NCI-H1417 treated with DMSO at 0.1 percent for 48 hours (cell line): ENCODE results near the gene SQSTM1.

Source experiments
- DNase-seq: peaks from one replicate; lab custom pipeline; 2025; lab: John Stamatoyannopoulos, UW

Gene SQSTM1

DNA sequence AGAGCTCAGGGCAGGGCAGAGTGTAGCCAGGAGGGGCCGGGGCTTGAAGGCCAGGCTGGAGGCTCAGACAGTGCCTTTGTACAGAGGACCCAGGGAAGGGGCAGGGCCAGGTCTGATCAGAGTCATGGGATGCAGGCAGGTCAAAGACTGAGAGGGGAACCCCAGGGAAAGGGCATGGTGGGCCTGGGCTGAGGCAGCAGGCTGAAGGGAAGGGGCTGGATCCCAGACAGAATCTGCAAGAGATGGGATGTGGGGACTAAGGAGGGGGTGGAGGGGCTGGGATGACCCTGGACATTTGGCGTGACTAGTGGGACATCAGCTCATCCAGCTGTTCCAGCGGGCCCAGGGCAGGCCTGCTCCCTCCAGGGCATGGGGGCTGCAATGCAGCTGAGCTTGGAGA is 53.4 kb downstream of the SQSTM1 start:
- DNase-seq, result no peak

DNA sequence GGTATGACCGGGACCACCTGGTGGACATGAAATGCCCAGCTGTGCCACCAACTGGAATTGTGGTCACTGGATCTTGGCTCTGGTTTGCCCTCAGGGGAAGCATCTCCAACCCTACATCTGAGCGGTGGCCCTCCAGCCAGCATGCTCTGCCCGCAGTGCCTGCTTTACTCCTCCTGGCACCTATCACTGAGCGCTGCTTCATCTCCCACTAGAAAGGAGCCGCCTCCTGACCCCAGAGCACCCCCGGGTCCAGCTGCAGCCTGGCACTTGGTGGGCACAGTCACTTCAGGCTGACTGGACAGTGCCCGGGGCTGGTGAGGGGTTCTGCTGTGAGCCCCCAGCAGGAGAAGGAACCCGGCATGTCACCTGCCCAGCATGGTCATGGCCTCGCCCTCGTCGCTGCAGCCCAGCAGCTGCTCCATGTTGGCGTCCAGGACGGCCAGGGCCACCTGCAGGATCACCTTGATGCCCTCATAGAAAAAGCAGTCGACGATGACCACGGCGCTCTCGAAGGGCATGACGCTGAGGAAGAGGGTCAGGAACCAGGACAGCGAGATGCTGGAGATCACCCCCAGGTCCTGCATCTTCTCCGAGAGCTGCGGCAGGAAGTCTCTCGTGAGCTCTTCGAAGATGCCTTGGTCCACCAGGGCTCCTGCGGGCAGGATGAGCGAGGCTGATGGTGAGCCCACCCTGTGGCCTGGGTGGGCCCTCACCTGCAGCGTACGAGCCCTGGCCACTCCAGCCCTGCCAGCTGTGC is 54.0 kb downstream of the SQSTM1 start:
- no peak for DNase-seq

DNA sequence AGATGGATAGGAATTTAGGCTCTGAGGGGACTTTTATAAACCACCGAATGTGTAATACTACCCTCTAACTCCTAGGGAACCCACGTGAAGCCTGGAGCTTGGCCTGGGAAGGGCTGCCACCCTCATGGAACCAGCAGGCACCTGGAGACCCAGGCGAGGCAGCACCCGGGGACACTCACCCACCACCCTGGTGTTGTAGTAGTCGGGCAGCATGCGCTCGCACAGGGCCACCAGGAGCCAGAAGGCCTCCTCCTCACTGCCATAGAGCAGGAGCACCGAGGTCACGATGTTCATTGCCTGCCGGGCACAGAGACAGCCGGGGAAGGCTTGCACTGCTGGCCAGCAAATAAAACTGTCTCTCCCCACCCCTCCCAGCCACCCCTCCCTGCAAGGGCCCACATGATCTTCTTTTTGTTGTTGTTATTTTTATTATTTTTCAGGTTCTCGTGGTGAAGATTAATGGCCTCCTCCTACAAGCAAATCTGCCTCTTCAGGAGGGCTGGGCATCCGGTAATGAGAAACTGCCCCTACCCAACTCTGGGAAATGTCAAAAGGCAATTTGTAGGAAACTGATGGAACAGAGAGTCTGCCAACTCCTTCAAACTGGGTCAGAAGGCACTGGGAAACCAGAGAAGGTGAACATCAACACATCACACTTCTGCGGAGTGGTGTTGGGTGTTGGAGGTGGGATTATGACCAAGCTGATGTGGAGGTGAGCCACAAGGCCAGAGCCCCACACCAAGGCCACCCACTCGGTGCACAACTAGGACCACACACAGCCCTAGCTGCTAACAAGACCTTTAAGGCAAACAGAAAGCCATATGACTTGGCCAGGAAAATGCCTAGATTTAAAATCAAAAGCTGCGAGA is 55.3 kb downstream of the SQSTM1 start:
- DNase-seq, result no peak

DNA sequence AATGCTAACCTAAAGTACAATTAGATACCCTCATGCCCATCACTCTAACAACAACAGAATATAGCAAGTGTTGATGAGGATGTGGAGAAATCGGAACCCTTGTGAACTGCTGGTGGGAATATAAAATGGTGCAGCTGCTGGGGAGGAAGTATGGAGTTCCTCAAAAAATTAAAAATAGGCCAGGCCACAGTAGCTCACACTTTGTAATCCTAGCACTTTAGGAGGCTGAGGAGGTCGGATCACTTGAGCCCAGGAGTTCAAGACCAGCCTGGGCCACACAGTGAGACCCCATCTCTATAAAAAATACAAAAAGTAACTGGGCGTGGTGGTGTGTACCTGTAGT is 55.9 kb downstream of the SQSTM1 start:
- no peak for DNase-seq

DNA sequence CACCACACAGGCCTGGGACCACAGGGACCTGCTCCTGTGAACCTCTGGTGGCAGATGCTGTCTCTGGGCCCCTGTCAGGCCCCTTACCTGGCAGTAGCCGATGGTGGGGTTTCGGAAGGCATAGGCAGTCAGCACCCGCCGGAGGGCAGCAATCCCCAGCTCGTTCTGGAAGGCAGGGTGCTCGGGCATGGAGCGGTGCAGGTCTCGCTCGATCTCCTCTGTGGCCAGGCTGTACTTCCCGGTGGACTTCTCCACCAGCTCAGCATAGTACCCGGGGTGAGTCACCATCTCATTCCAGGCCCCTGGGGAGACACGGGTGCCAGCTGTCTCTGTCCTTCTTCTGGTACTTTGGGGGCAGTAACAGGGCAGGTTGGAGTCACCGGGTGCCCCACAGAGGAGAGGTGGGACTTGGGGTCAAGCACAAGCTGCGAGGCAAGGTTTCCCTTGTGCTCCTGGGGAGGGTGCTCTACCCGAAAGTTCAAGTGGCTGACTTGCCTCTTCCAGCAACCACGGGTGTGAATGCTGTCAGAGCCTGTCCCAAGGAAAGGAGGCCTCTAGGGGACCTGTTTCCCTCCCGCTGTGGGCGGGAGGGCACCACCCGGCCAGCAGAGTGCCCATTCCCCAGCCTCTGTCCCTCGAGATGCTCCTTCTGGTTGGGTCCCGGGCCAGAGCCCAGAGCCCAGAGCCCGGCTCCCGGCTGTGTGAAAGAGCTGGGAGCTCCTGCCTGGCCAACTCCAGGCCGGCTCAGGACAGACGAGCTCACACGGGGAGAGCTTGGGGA is 57.7 kb downstream of the SQSTM1 start:
- DNase-seq, result no peak

DNA sequence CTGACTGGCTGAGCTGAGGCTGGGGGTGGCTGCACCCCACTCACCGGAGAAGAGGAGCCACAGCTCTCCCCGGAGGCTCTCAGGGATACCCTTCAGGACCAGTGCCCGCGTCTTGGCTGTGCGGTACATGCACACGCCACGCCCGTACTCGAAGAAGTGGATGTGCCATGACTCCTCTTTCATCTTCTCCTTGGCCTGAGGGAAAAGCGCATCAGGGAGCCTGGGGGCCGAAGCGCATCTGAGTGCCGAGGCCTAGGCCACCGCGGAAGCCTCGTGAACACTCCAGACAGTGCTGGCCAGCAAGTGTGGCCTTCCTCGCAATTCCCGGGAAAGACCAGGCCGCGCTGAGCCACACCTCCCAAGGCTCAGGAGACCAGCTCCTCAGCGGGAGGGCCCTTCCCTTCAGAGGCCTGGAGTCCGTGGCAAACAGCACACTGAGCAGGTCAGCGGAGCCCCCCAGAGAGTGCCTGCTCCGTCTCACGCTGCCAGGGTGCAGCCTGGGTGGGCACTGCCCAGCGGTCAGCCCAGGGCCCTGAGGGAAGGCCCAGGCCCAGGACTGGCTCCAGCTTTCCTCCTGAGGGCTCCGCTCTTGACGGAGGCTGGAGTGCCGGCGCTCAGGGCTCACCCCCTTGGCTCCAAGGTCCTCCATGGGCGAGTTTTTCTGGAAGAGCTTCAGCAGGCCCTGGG is 58.4 kb downstream of the SQSTM1 start:
- no peak for DNase-seq

DNA sequence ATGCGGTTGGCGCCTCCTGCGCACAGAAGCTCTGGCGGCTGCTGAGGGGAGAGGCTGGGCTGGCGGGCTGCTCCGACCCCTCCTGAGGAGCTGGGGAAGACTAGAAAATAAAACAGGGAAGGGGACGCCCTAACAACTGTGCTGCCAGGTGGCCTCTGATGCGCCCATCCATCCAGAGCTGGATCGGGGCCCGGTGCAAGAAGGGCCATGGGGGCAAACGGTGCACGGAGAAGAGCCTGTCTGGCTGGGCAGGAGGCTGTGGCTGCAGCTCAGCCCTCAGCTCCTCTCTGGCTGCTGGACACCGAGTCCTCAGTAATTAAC is 58.9 kb downstream of the SQSTM1 start:
- DNase-seq, result no peak

DNA sequence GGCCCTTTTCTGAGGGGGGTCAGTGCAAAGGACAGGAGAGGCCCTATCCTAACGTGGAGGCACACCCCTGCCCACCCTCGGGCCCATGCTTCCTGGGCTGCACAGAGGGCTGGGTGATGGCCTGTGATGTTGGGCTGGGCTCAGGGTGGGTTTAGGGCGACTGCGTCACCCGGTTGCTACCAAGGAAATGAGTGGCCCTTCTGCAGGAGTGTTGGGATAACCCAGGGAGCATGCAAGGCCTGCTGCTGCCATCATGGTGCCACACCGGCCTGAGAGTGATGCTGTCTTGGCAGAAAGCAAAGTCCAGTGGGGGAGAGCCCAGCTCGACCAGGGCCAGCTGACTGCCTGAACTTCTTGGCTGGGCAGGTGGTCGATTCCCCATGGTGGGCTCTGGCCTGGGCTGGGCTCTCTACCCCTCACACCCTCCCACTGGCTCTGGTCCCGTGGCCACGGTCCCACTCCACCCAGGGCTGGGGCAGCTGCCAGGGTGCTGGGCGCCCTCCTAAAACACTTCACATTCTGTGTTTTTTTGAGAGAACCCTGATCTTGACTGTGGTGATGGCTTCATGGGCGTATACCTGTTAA is 59.5 kb downstream of the SQSTM1 start:
- no peak for DNase-seq

DNA sequence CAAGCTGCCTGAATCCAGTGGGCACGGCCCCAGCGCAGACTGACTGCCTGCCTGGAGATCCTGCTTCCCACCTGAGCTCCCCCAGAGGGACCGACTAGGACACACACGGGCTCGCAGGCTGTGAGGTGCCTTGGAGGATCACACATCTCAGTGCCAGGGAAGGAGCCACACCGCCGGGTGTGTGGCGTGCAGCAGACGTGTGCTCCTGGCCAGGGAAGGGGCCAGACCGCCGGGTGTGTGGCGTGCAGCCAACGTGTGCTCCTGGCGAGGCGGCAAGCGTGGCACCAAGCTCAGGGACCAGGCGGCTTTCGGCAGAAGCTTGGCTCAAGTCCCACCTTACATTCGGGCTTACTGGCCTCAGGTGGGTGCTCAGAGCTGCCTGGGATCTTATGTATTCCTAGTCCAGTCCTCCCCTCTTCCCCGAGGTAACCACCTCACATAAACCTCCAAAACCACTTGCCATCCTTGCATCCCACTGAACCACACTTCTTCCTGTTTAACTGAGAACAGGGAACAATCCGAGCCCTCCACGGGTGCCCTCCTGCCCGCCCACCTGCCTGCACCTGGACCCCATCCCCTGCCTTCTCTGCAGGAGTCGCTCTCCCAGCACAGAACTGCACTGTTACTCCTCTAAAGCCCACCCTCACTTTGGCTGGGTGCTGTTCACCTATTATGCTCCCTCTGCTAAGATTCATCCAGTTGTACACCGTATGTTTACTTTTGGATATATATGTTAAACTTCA is 60.3 kb downstream of the SQSTM1 start:
- DNase-seq, result no peak

DNA sequence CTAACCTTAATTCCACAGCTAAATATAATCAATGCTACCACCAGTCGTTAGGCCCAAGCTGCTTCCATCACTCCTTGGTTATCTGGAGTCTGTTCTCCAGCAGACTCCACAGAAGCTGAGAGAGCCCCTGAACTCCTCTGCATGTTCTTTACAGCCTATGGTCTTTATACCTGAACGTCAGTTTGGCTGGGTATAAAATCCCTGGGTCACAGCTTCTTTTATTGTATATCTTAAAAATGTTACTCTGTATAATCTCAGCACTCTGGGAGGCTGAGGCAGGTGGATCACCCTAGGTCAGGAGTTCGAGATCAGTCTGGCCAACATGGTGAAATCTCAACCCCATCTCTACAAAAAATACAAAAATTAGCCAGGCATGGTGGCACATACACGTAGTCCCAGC is 61.6 kb downstream of the SQSTM1 start:
- no peak for DNase-seq

DNA sequence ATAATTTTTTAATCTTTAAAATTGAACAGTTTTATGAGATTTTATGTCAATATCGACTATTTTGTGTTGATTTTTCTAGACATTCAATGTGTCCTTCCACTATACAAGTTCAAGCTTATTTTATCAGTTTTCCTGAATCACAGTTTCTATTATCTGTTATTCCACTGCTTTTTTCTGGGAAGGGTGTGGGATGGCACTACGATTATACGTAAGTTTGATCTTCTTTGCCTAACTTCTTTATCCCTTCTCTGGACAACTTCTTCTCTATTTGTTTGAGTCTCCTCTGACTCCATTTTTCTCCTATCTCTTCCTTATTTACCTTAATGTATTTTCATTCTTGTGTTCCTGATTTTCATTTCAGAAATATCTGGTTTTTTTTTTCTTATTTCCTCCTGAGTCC is 62.5 kb downstream of the SQSTM1 start:
- DNase-seq, result no peak

DNA sequence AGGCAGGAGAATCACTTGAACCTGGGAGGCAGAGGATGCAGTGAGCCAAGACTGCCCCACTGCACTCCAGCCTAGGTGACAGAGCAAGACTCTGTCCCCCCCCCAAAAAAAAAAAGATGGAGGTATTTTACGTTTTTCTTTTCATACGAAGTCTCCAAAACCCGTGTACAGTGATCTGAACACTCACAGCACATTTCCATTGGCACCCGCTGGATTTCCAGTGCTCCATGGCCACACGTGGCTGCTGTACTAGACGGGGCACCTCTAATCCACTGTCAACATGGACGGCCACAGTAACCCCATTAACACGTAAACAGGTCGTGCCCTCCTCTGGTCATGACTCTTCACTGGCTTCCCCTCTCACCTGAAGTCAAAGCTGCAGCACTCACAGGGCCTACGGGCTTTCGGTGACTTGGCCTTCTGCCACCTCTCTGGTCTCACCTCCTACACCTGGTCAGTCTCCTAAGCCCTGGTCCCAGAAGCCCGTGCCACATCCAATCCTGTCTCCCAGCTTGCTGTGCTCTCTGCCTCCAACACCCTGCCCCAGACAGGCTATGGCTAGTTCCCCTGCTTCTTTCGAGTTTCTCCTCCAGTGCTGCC is 64.9 kb downstream of the SQSTM1 start:
- DNase-seq, result no peak

DNA sequence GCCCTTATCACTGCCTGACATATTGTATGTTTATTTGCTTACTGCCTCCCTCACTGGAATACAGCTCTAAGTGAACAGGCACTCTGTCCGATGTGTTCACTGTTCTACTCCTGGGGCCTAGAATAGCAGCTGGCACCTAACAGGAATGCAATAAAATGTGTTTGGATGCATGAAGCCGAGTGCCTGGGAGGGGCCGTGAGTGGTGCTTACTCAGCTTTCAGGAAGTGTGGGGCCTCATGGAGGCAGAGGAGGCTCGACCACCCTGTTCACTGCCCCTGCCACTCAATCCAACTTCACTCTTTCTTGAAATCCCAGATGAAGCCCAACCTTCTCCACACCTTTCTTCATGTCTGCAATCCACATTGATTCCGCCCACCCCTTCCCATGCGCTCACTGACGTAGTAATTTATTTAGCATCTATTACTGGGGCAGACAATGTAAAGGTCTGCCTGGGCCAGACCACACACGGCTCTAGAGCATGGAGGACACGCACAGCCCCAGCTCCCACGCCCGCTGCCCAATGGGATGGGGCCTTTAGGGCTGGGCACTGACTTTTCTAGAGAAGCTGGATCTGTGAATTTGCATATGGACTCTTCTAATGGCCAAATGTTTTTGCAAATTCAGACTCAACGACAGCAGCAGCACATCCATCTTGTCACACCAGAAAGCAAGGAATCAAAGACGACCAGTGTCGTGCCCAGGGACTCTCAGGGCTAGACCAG is 65.6 kb downstream of the SQSTM1 start:
- no peak for DNase-seq

DNA sequence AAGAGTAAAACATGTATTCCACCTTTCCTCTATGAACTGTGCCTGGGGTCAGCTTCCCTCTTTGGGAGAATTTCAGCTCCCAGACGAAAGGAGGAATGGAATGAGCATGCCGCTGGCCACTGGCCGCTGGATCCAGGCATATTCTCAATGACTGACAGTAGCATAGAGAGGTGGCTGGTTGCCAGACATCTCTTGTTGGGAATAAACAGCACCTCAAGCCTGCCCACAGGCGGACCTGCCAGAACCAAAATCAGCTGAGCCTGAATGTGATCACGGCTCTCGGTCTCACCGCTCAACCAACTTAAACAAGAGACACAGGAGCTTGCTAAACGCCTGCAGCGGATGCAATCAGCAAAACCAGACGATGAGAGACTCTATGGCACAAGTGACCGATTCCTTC is 66.4 kb downstream of the SQSTM1 start:
- DNase-seq, result no peak
